ENCODE results near the gene TNIP1.
A peak's percentile ranks its signal among the peaks of the same experiment; 100 is the strongest.

The TNIP1 gene

DNA sequence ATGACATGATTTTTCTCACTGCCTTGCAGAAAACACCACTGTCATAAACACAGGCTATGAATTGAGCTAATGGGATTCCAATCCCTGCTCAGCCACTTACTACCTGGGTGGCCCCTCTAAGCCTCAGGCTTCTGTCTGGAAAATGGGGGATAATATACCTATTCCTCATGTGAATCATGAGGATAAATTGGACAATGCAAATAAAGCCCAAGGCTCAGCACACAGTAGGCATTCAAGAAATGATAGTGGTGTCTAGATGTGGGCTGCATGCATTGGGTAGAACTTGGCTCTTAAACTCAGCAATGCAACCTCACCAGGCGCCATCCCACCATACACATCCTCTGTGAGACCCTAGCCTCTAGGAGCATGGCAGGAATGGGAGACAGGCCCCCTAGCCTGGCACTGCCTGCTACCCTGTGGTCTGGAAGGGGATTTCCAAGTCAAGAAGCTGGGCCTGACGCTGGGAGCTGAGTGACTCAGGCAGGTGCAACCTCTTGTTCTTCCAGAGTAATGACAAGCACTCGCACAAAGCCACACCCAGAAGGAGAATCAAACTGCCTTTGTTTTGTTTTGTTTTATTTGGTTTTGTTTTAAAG, 2.3 kb upstream of the TNIP1 start:
- DNase-seq (ENCODE audit: low read depth): peak; percentile 35

DNA sequence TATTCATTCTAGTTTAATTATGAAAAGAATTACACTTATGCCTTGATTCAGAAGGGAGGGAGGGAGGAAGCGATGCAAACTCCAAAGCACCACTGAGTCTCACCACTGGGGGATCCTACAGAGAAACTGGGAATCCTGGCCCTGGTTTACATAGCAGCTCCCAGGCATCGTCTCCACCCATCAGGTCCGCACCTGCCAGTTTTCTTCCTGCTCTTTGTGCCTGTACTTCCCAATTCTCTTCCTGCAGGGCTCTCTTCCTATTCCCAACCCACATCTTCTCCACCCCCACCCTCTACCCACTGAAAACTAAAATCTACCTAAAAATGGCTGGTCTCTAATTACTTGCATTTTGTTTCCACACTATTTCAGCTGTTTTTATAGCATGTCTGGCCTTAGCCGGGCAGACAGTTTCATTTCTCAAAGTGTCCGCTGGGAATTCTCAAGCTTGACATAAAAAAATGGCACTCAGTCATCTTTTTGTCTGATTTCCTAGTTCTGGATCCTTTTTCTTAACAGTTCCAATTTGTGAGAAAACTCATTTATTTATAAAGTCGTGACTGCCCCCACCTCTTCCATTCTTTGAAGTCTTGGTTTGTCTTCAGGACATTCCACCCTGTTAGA, 1.6 kb upstream of the TNIP1 start:
- no peak for DNase-seq (ENCODE audit: low read depth)

DNA sequence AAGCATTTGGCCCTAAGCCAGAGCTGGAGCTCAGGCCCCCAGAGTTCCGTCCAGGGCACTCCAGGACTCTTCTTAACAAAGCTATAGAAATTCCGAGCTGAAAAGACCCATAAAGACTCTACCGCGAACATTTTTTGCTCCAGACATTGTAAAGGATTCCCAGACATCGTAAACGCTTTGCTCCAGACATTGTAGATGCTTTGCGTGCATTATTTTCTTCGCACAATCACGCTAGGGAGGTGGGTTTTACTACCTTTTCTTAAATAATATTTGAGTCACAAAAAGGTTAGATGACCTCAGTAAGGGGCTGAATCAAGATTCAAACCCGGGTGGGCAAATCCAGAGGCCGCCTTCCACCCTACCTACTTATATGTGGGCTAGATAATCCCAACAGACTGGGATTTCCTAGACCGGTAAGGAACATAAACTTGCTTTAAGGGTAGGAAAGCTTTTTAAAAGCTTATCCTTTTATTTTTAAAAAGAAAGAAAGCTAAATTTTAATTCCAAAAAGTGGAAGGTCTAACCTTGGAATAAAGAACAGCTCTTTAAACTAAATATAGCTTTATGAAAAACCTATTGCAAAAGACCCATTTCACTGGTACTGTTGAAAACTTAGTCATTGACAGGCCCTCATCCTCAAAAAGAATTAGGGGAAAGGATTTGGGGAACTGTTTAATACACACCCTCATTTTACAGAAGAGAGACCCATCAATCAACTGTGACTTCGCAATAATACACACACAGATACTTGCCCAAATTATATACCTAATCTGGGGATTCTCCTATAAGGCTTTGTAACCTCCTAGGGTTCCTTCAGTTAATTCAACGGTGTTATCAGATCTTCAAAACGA, 822 bp upstream of the TNIP1 start:
- DNase-seq (ENCODE audit: low read depth): no peak

DNA sequence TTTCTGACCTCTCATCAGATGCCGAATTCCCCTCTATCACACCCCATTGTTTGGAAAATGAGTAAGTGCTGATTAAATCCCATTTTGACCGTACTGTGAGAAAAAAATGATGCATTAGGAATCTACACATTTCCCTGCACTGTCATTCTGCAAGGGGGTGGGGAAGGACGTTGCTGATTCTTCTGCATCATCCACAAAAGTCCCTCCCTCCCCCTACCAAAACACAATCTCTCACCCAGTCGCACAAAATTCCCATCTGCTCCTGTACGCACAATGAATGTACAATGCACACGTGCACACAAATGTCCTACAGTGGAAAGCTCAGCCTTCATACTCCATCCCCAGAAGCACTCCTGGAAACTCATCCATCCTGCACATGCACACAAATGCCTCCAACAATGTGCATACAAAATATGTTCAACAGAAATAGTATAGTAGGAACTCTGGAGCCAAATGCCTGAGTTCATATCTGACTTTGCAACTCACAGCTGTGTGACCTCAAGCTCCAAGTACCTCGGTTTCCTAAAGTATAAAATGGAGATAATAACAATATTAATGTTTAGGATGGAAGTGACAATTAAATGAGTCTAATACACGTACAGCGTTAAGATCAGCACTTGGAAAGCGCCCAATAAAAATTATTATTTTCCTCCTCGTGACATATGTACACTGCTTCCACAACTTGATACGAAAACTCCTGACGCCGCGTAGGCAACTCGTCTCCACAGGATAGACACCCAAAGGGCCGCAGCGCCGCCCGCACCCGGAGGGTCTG, 809 bp downstream of the TNIP1 start:
- no peak for DNase-seq (ENCODE audit: low read depth)

DNA sequence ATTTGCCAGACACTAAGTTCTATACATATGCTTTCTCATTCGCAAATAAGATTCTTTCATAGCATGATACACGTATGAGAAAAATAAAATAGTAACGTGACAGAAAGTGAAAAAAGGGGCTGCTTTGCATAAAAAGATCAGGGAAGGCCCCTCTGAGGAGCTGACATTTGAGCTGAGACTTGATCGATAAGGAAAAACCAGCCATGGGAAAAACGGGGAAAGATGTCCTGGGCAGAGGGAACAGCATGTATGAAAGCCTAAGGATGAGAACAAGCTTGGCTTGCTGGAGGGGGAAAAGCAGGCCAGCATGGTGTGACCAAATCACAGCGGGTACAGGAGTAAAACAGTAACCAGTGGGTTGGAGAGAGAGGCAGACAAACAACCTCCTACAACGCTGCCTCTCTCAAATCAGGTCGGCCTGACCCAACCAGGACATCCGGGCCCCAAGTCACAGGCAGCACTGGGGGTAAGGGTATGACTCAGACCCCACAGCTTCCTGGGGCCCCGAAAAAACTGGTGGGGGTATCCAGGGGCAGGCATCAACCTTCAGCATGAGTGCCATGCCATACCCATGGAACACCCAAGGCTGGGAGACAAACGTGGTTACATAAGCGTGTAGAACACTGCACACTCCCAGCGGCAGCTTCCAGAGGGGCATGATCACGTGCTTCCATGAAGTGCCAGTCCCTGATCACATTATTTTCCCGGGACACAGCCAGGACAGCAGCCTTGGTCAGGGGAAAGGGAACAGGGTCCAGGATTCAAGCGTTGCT, 2.2 kb downstream of the TNIP1 start:
- peak; percentile 53 for DNase-seq (ENCODE audit: low read depth)

DNA sequence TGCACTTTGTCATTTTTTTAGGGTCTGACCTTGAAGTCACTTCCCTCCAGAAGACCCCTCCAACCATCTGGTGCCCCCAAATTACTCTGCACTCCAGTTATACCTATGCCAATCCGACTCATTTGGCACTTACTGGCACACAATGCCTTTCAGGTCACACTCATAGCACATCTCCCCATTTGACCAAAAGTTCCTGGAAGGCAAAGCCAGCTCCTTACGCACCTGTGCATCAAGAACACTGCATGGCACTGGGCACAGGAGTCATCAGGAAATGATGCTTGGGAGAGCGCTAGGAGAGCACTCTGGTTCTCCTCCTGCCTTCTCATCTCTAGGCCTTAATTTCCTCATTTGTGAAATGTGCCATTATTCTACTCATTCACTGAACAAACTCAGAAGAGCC, 2.9 kb downstream of the TNIP1 start:
- no peak for DNase-seq (ENCODE audit: low read depth)

DNA sequence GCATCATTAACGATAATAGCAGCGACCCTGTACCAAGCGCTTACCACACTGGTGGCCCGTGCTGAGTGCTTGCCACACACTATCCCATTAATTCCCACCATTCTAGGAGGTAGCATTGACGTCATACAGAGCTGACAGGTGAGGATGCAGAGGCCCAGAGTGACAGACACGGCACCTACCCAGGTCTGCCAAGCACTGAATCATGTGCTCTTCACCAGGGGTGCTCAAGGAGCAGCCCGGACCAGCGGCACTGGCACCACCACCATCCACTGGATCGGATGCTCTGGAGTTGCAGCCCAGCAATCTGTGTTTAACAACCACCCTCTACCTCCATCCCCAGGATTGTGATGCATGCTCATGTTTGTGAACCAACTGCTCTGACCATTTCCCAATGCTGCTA, 3.4 kb downstream of the TNIP1 start:
- DNase-seq (ENCODE audit: low read depth): no peak

DNA sequence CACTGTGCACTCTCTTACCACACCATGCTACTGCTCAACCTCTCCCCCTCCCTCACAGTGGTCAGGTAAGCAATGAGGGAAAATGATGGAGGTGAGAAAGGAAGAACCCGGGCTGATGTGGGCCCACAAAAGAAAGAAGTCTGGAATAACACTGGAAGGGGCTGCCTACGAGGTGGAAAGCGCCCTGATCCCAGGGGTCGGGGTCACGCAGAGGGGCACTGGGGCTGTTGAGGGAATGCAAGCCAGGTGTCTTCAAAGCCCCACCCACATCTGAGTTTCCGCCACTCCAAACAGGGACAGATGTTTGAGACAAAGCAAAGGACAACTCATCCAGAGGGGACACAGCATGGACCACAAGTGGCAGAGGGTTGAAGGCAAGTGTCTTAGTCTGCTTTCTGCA, 4.2 kb downstream of the TNIP1 start:
- DNase-seq (ENCODE audit: low read depth): no peak

DNA sequence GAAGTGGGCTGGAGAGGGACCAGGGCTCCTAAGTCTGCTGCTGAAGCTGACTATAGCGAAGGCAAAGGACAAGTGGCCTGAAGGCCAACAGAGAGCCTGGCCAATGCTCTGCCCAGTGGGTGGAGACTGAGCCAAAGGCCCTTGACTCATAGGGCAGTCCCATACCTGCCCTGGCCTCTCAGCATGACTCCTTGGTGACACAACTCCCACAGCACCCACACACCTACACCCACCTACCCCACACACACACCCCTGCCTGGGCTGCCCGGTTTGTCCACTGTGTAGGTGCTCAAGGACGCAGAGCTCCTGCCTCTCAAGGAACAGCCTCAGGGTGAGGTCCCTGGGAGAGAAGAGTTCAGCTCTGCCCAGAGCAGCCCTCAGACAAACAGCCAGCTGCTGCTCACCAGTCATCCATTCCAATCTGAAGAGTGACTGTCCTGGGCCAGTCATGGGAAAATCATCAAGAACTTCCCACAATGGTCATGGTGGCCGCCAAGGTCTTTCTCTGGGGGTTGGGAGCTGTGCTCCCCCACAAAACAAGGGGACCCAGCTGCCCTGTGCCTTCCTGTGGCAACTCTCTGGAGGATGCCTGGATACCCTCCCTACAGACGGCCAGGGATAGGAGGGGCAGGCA, 5.0 kb downstream of the TNIP1 start:
- DNase-seq (ENCODE audit: low read depth): no peak

DNA sequence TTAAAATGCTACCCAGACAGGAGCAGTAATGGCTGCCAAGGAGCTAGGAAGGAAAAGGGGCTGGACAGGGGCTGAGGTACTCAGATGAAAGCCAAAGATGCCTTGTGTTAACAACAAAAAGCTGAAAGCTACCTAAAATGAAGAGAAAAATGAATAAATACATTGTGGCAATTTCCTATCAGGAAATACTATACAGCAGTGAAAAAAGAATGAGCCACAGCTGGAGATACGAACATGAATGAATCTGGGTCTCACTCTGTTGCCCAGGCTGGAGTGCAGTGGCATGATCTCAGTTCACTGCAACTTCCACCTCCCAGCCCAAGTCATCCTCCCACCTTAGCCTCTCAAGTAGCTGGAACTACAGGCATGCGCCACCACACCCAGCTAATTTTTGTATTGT, 6.3 kb downstream of the TNIP1 start:
- DNase-seq (ENCODE audit: low read depth): no peak

DNA sequence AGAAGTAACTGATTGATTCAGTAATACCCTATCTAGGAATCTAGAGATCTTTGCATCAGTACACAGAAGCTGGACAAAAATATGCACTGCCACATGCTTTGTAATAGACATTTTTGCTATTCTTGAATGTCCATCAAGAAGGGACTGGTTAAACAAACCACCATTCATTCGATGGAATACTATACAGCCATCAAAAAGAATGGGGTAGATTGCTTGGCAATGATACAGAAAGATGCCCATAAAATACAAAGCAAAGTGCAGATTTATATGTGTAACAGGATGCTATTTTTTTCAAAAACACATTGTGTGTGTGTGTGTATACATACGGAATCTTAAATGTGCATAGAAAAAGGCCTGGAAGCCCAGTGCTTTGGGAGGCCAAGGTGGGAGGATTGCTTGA, 7.6 kb downstream of the TNIP1 start:
- DNase-seq (ENCODE audit: low read depth): no peak

DNA sequence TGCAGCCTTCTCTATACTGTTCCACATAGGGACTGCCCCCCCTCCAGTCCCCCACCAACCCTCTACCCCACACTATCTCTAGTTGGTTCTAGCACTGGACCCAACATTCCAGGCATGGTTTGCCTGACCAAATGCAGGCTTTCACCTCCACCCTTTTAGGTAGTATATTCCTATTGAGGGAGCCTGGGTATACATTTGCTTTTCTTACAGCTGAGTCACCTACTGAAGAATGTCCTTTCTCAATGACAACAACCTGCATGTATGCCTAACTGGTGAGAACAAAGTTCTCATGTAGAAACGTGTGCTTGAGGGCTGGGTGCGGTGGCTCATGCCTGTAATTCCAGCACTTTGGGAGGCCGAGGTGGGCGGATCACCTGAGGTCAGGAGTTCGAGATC, 8.2 kb downstream of the TNIP1 start:
- DNase-seq (ENCODE audit: low read depth): no peak

DNA sequence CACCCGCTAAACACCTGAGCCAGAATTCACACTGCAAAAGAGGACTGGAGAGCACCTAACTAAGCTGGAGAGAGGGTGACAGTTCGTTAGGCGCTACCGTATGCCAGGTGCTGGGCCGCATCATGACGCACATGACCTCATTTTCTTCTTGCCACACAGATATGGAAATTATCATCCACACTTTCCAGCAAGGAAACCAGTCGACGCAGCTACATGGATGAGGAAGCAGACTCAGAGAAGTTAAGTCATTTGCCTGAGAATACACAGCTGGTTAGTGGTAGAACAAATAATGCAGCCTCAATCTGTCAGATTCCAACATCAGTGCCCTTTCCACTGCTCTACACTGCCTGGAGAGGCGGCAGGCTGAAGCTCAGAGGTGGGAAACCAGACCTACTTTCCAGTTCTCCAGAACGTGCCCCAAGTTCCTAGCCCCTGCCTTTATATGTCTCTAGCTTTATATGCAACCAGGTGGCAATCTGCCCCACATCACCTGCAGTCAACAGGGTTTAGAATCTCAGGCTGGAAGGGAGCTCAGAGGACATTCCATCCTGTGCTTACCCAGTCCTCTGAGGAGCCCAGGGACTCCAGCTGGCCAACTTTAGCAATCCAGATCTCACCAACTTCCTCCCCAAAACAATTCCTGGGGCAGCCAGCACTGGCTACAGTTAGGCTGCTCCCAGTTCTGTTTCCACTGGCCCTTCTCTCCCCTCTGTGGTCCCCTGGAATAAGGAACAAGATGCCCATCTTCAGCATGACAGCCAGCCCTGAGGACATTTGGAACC, 8.8 kb downstream of the TNIP1 start:
- DNase-seq (ENCODE audit: low read depth): no peak

DNA sequence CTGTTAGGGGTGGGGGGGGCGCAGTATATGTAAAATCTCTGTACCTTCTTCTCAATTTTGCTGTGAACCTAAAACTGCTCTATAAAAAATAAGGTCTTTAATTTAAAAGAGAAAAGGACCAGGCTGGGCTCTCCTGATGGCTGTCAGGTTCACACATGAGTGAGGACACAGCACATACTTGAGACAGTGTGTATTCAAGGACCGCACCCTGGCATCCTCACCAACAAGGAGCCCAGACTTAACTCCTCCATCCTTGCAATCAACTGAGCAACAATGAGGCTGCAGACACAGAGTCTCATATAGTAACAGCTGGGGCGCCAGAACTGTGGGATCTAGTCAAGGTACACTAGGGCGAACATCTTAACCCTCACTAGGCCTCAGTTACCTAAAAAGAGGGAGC, 9.8 kb downstream of the TNIP1 start:
- no peak for DNase-seq (ENCODE audit: low read depth)

DNA sequence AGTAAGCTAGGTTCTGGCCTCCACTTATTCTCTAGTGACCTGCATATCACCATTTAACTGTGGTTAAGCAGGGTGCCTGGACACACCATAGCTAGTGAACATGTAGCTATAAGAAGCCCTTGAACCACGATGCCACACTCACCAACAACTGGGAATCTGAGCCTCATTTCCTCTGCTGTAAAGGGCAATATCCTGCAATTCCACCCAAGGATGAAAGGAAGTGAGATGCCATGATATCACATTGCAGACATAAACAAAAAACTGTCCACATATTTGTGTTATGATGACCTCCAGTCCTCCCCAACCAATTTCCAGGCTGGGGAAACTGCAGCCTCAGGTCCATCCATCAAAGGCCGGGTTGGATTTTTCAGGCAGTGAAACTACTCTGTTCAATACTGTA, 10.4 kb downstream of the TNIP1 start:
- DNase-seq (ENCODE audit: low read depth): no peak

DNA sequence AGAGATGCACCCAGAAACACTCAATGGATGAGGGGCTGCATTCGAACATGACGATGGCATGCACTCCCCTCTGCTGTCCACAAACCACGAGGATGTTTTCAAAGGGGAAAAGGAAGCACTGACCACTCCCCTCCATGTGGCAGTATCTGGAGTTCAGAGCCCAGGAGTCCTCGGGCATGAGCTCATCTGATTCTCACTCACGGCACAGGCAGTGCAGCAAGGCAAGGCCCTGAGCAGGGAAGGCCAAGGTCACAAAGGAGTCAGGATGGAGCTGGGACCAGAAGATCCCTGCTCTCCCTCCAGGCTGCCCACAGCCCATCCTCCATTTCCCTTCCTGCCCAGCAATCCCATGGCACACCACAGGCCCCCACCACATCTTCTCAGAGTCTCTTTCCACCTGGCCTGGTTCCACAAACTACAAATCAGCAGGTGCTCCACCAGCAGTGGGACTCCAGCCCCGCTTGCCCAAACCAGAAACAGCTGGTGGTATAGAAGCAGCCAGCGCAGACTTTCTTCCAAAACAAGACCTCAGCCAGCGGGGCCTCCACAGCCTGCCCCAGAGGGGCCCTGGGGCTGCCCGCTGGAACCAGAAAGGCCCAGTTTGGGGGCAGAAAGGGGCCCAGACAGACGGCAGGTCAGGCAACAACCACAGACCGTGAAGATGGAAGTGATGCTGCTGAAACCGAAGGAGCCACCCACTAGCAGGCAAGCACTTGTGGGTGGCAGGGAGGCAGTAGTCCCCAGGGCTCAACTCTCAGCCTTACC, 12.2 kb downstream of the TNIP1 start:
- no peak for DNase-seq (ENCODE audit: low read depth)

DNA sequence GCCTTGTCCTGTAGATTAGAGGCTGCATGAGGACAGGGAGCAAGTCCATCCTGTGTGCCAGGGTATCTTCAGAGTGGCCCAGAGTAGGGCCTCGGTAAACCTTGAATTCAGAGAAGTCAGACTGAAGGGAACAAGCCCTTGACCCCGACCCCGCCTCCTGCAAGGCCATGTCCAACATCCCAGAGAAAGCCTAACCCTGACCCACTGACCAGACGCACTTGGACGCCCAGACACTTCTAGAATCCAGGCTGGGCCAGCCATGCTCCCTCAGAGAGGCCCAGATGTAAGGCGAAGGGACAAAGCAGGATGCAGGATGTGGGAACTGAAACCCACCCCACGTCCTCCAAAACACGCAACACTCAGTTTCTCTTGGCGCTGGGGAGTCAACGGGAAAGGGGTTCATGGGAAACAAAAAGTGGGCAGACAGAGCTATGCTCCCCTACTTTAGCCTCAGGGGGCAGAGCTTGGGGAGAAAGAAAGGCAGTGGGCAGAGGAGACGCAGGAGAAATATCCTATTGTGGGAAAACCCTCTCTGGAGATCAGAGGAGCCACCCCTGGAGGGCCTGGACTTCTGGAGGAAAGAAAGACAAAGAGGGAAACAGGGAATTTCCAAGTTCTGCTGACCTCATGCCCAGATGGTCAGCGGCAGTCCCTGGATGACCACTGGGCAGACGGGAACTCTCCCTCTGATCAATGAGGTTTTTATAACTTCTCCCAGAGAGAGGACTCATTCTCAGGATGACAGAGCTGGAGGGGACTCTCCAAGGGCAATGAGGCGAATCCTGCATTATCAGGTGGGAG, 13.0 kb downstream of the TNIP1 start:
- DNase-seq (ENCODE audit: low read depth): no peak

DNA sequence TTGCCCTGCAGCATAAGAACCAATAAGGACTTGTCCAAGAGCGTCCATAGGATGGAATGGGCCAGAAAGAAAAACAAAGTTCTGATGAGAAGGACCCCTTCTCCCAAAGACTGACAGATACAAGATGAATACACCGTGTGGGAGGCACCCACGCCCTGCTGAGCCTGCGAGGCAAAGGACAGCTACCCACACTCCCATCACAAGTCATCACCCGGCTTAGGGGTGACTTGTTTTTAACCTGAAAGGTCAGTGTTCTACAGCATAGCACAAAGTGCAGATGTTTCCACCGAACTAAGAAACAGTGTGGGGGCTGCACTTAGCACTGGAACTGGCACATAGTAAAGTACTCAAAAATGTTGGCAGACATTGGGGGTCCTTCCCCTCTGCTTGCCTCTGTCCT, 13.9 kb downstream of the TNIP1 start:
- DNase-seq (ENCODE audit: low read depth): no peak

DNA sequence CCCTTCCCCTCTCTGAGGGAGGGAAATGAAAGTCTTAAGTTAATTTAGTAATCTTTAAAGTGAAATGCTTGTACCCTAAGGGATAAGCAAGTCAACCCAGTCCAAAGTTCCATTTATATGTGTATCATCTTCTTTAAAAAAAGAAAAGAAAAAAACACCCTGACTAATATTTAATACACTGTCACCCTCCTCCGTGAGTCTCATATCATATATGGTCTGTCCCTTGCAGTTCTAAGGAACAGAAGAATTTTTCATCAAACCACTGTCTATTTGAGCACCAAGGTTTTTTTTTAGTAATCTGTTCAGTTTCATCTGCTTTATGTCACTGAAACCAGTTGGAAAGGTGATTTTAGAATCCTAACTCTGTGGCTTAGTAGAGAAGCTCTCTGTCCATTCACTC, 15.2 kb downstream of the TNIP1 start:
- DNase-seq (ENCODE audit: low read depth): no peak
